Thyroid gland (tissue), 4 donors: Measurements from ENCODE around the gene NT5C. TPM values are rescaled to one million over a fixed set of nuclear protein-coding genes. Genes with fewer than 3 reads are reported as not detected.

Experiments used
- DNase-seq, 2 donors: peaks; one replicate each; pipeline ENCODE4 v3.0.0-alpha.2; 2019
- H3K27ac ChIP-seq, 3 donors: fragments of 200-600 bp; sonication (generic); 1 replicate in 2 of 3; 2 replicates in 1 of 3; pipeline ENCODE4 v1.5.1; 2016 to 2019; ENCODE audit warnings: mild to moderate bottlenecking in 1 of 3, moderate library complexity in 1 of 3
- H3K27me3 ChIP-seq: fragments of 200-600 bp; sonication (generic); one replicate; pipeline ENCODE4 v1.5.1; 2019
- H3K36me3 ChIP-seq, 2 donors: fragments of 200-600 bp; sonication (generic); one replicate each; pipeline ENCODE4 v1.5.1; 2016 to 2019
- H3K4me1 ChIP-seq, 2 donors: fragments of 200-600 bp; sonication (generic); one replicate each; pipeline ENCODE4 v1.5.1; 2017 to 2019
- H3K4me3 ChIP-seq, 3 donors: fragments of 200-600 bp; sonication (generic); replicated peaks in 1 of 3; 1 replicate in 2 of 3; 2 replicates in 1 of 3; pipeline ENCODE4 v1.5.1; 2016; ENCODE audit warnings: mild to moderate bottlenecking in 1 of 3
- H3K9me3 ChIP-seq: fragments of 200-600 bp; sonication (generic); one replicate; pipeline ENCODE4 v1.5.1; 2017
- CTCF ChIP-seq, 6 experiments: fragments of 200-600 bp in 3 of 6; fragments of 450-650 bp in 3 of 6; sonication (generic) in 3 of 6; IDR thresholded peaks; one replicate each; pipeline ENCODE4 v1.5.1; 2016 to 2019; ENCODE audit warnings: antibody characterized with exemption in 6 of 6, mild to moderate bottlenecking in 2 of 6, inconsistent platforms in 1 of 6, moderate library complexity in 1 of 6
- POLR2A ChIP-seq, 2 donors: fragments of 450-650 bp; IDR thresholded peaks; one replicate each; pipeline ENCODE4 v1.6.1; 2017; ENCODE audit warnings: antibody characterized with exemption in 2 of 2, mild to moderate bottlenecking in 2 of 2, moderate library complexity in 1 of 2
- WGBS, 2 donors: methylation state at CpG; one replicate each; pipeline ENCODE4 v1.1.5; 2017; 5-methylcytosine and 5-hydroxymethylcytosine counted together
- intact Hi-C: fragments of 100-400 bp; cut with DNase I; formaldehyde crosslinking; loops from one replicate; pipeline ENCODE4 v1.15.1; 2023
- total RNA-seq, 4 donors: library from RNA; depleted of rRNA; stranded (reverse); fragments of >200 nt; gene quantifications; one replicate each; pipeline ENCODE4 v1.2.3, GENCODE V29; 2016

Gene NT5C
- total RNA-seq, 4 donors from 2014 or later: 84.7 to 203 (median 107) TPM

- H3K4me1 ChIP-seq: peaks cover 10 to 12% of the 10 kb centered on the region in 2 donors
- no peaks in the 10 kb centered on the region for H3K9me3 ChIP-seq
- TF ChIP-seq CTCF (IDR thresholded peaks at IDR 0.05) (peak in 1 of 6 experiments; percentile 9), POLR2A (IDR thresholded peaks at IDR 0.05) (no peak)
- no peaks in the 10 kb centered on the region for H3K36me3 ChIP-seq
- WGBS, 2 donors: 4 to 9% methylated on average over 24 to 28 of the region's 28 CpGs
- no peaks in the 10 kb centered on the region for H3K27me3 ChIP-seq
- intact Hi-C loops: no loop called here
- no peak overlapping the region for H3K27ac ChIP-seq
- H3K4me3 ChIP-seq: peak overlapping the region in 2 of 3 donors; percentile 30 to 63
- peak; percentile 14 to 16 for DNase-seq
Observed at GRCh38 chr17:75152922-75153779, 21.6 kb upstream of the NT5C start.

GRCh38 chr17:75152523-75152921, 21.0 kb upstream of the NT5C start:
- H3K27ac ChIP-seq: no peak overlapping the region
- H3K4me3 ChIP-seq: no peak overlapping the region
- H3K36me3 ChIP-seq: no peaks in the 10 kb centered on the region
- WGBS, 2 donors: 85 to 90% methylated on average over 6 of the region's 6 CpGs
- no peaks in the 10 kb centered on the region for H3K9me3 ChIP-seq
- H3K27me3 ChIP-seq: no peaks in the 10 kb centered on the region
- peaks cover 10 to 12% of the 10 kb centered on the region in 2 donors for H3K4me1 ChIP-seq
- TF ChIP-seq CTCF (IDR thresholded peaks at IDR 0.05) (no peak), POLR2A (IDR thresholded peaks at IDR 0.05) (no peak)
- no peak for DNase-seq
- intact Hi-C loops: no loop called here

GRCh38 chr17:75151930-75152329, 20.4 kb upstream of the NT5C start:
- WGBS, 2 donors: 91 to 93% methylated on average over 6 of the region's 6 CpGs
- Histone ChIP-seq H3K27me3 (no peaks in the 10 kb centered on the region), H3K4me3 (no peak overlapping the region), H3K9me3 (no peaks in the 10 kb centered on the region), H3K4me1 (peaks cover 10 to 12% of the 10 kb centered on the region in 2 donors), H3K36me3 (no peaks in the 10 kb centered on the region), H3K27ac (no peak overlapping the region)
- DNase-seq: no peak
- intact Hi-C loops: no loop called here
- TF ChIP-seq POLR2A (IDR thresholded peaks at IDR 0.05) (no peak), CTCF (IDR thresholded peaks at IDR 0.05) (no peak)

- Histone ChIP-seq H3K27me3 (no peaks in the 10 kb centered on the region), H3K27ac (no peak overlapping the region), H3K36me3 (no peaks in the 10 kb centered on the region), H3K4me1 (peaks cover 2 to 3% of the 10 kb centered on the region in 2 donors), H3K9me3 (no peaks in the 10 kb centered on the region), H3K4me3 (no peak overlapping the region)
- DNase-seq: no peak
- no peak for TF ChIP-seq CTCF (IDR thresholded peaks at IDR 0.05)
- TF ChIP-seq POLR2A (IDR thresholded peaks at IDR 0.05): no peak
- intact Hi-C loops: no loop called here
- WGBS, 2 donors: 92 to 93% methylated on average over 6 of the region's 6 CpGs
Observed at GRCh38 chr17:75147878-75148546, 16.5 kb upstream of the NT5C start.

GRCh38 chr17:75146592-75146991, 15.1 kb upstream of the NT5C start:
- Histone ChIP-seq H3K4me3 (no peak overlapping the region), H3K9me3 (no peaks in the 10 kb centered on the region), H3K27ac (no peak overlapping the region), H3K27me3 (no peaks in the 10 kb centered on the region), H3K4me1 (no peaks in the 10 kb centered on the region), H3K36me3 (no peaks in the 10 kb centered on the region)
- DNase-seq: no peak
- intact Hi-C loops: no loop called here
- WGBS, 2 donors: 90 to 96% methylated on average over 3 of the region's 3 CpGs
- TF ChIP-seq CTCF (IDR thresholded peaks at IDR 0.05): no peak
